Activated CD4-positive, alpha-beta T cell treated with anti-CD3 and anti-CD28 coated beads, Interleukin-2, amount 50 U/mL, for 16 hours (primary cell): ENCODE data around the gene NCBP3.
"Not testable (repeated sequence)": the region's sequence is repeated elsewhere in the genome, so short reads cannot be mapped to it uniquely, and the experiment has no call there.

Source experiments
- DNase-seq: peaks from one replicate; pipeline ENCODE4 v3.0.0-alpha.2; 2020

Gene NCBP3

DNA sequence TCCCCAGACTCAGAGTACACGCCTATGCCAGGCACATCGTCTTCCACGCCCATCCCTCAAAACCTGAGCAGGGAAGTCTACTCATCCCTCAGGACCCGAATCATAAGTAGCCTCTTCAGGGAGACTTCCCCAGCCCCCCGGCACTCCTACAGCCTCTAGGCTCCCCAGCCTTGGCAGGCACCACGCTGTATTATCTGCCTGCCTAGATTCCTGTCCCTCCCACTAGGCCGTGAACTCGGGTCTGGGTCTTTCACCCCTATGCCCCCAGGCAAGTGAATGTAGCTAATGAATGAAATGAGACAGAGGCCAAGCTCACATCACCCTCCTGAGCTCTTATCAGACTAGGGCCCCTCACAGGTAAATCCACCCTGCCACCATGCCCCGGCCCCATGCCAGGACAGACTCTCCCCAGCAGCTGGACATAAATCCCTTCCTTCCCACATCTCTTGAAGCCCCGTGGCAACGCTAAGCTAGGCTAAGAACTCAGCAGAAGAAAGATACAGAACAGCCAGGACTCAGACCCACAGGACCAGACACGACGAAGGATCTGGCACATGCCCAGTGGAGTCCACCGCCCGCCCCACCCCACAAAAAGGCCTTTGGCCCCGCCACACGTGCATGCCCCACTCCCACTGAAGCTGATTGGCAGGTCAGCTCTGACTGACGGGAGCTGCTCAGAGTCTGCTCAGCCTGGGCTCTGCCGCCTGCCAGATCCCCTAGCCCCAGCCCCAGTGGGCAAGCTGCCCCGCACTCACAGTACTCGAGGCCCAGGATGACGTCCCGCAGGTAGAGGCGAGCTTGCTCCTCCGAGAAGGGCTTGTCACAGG, 33.8 kb upstream of the NCBP3 start:
- no peak for DNase-seq

- DNase-seq: no peak
Measured at GRCh38 chr17:3879186-3879585, 33.1 kb upstream of the NCBP3 start.

DNA sequence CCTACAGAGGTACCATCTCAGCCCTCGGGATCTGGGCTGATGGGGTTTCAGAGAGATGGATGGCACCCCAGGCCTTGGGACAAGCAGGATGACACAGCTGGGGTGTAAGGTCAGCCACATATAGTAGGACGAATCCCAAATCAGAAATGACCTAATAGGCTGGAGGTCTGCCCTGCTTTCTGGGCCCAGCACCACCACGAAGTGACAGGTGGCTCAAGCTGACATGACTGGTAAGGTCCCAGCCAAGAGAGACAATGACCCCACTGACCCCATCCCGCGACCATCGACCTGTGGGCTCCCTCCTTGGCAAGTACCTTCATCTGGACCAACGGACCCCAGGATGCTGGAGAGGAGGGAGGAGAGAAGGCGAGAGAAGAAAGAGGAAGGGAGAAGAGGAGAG, 31.2 kb upstream of the NCBP3 start:
- DNase-seq: no peak

DNA sequence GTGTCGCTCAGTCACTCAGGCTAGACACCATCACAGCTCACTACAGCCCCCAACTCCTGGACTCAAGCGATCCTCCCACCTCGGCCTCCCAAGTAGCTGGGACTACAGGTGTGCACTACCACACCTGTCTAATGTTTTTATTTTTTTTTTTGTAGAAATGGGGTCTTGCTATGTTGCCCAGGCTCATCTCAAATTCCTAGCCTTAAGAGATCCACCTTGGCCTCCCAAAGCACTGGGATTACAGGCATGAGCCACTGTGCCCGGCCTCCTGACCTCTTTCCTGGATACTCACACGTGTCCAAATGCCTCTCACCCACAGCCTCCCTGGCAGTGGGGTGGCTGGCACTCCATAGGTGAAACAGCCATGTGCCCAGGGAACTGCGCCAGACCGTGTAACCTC, 29.3 kb upstream of the NCBP3 start:
- no peak for DNase-seq

- DNase-seq: no peak
Measured at GRCh38 chr17:3873862-3874261, 27.8 kb upstream of the NCBP3 start.

GRCh38 chr17:3870871-3871306, 24.8 kb upstream of the NCBP3 start:
- no peak for DNase-seq

DNA sequence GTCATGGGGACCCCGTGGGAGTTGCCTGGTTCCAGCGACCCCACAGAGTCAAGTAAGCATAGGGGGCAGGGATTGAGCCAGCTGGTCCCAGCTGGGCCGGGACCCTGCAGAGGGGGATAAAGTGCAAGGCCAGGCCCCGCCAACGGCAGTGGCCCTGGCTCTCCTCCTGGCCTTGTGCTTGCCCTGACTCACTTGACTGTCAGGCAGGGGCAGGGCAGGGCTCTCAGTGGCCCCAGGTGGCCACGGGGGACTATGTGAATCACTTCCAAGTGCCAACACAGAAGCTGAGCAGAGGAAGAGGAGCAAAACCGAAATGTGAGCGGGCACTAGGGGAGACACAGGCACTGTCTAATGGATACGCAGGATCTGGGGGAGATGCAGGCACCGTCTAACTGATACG, 21.6 kb upstream of the NCBP3 start:
- no peak for DNase-seq

DNA sequence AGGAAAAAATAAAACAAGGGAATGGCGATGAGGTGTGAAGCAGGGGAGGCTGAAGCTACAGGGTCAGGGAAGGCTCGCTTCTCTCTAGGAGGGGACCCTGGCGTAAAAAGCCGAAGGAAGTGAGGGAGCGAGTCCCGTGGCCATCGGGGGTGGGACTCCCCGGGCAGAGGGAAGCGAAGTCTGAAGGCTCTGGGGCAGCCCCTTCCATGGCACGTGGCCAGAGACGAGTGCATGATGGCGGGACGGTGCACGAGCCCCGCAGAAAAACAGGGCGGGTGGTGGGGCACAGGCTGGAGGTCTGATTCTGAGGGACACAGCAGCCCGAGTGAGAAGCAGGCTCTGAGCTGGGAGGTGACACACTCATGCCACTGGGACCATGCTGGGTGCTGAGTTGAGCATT, 21.1 kb upstream of the NCBP3 start:
- no peak for DNase-seq

GRCh38 chr17:3866276-3866675, 20.2 kb upstream of the NCBP3 start:
- no peak for DNase-seq

- no peak for DNase-seq
Measured at GRCh38 chr17:3865176-3865575, 19.1 kb upstream of the NCBP3 start.

- DNase-seq: no peak
Measured at GRCh38 chr17:3864534-3864933, 18.5 kb upstream of the NCBP3 start.

DNA sequence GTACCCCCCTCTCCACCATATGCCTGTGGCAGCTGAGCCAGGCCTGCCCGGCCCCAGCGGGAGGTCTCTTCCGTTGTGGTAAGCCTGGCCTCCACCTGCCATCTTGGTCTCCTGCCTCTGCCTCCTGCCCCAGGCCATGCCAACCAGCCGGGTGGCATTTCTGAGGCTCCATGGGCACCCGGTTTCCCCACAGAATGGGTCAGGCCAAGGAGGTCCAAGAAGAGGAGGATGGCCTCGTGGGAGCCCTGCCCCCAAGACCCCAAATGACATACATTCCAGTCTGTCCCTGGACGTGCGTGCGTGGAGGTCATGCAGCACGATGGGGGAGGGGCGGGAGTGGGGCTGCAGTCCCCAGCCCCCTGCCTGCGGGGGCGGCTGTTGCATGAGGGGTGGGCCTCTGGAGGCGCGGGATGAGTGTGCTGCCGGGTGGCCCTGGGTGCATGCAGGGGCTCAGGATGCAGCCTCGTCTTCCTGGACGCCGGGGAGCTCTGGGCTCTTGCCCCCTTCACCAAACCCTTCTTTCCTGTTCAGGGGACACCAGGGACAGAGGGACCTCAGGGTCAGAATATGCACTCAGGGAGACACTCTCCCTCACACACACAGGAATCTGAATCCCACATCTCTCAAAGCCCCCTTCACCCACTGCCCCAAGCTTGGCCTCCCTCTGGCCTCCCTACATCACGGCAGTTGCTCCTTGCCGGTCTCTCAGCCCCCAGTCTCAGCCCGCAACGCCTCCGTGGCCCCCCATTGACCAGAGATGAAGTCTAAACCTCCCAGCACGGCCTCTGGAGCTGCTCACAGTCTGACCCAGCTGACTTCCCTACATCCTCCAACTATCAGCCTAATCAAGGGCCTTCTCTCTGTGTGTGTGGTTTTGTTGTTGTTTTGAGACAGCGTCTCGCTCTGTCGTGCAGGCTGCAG, 16.0 kb upstream of the NCBP3 start:
- DNase-seq: no peak

- no peak for DNase-seq
Measured at GRCh38 chr17:3860939-3861700, 15.1 kb upstream of the NCBP3 start.

GRCh38 chr17:3859940-3860339, 13.9 kb upstream of the NCBP3 start:
- no peak for DNase-seq

- no peak for DNase-seq
Measured at GRCh38 chr17:3857261-3858105, 11.4 kb upstream of the NCBP3 start.

DNA sequence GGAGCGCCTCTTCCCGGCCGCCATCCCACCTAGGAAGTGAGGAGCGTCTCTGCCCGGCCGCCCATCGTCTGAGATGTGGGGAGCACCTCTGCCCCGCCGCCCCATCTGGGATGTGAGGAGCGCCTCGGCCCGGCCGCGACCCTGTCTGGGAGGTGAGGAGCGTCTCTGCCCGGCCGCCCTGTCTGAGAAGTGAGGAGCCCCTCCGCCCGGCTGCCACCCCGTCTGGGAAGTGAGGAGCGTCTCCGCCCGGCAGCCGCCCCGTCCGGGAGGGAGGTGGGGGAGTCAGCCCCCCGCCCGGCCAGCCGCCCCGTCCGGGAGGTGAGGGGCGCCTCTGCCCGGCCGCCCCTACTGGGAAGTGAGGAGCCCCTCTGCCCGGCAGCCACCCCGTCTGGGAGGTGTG, 8.2 kb upstream of the NCBP3 start:
- not testable (repeated sequence) for DNase-seq

DNA sequence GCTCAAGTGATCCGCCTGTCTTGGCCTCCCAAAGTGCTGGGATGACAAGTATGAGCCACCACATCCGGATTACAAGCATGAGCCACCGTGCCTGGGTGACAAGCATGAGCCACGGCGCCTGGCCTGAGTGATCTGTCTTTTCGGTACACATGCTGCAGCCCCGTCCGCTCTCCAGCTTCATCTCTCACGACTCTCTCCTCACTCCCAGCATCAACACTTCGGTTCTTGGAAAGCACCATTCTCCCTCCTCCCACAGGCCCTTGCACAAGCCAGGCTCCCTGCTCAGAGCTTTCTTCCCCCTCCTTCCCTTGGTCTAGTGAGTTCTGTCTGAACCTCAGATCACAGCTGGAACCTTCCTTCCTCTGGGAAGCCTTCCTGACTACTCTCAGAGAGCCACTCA, 6.5 kb upstream of the NCBP3 start:
- DNase-seq: no peak

DNA sequence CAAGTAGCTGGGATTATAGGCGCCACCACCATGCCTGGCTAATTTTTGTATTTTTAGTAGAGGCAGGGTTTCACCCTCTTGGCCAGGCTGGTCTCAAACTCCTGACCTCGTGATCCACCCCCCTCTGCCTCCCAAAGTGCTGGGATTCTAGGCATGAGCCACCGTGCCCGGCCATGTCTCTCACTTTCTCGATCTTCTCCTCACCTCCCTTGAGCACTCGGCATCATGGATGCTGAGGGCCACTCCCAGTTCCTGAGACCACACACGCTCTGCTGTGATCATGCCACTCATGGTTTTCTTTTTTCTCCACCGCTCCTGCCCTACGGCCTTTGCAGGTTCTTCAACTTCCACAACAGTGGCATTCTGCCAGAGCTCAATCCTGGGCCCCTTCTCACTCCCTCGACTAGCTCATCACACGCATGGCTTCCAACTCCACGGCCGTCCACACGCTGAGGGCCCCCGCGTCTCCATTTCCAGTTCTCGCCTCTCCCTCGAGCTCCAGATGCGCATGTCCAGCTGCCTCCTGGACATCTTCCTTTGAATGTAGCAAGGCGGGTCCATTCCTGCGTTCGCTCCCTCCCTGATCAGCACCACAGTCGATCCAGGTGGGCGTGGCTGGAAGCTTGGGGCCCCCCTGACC, 5.5 kb upstream of the NCBP3 start:
- DNase-seq: no peak

DNA sequence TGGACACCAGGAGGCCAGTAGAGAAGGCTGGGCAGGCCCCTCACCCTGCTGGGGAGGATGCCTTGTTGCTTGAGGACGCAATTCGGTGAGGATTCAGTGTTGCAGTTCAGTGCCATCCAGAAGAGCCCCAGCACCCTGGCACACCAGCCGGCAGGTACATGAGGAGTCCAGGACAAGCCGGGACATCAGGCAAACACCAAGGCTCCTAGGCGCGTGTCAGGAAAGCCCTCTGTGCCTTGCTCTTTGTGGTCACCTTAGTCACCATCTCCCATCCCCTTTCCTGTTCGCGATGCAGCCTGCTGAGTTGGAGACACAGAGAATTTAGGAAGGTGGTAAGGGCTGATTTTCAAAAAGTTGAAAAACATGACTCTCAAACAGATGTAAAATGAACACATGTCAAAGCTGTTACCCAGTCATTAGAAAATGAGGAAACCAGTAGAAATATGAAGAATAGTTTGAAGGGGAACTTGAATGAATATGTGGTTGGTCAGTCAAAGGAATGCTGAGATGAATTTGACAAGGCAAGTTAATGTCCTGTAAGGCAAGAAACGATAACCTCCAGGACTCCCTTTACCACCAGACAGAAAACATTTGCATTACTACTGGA, 2.3 kb upstream of the NCBP3 start:
- DNase-seq: no peak

DNA sequence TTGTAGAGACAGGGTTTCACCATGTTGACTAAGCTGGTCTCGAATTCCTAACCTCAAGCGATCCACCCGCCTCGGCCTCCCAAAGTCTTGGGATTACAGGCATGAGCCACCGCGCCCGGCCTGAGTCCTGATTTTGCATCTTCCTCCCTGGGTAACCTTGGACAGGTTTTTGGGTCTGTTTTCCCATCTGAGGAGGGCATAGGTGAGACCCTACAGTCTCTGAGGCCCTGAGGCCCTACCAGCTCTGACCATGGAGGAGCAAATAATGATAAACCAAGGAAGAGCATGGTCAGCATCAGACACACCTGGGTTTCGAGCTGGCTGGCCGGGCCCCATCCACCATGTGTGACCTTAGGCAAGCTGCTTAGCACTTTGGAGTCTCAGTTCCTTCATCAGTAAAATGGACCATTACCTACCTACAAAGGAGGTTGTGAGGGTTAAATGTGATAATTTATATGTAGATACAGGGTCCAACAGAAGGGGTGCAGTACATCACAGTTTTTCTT, 1.2 kb upstream of the NCBP3 start:
- no peak for DNase-seq
